C4-2B (cell line): ENCODE measurements around the gene ARNT2.

Experiments
- ZFX ChIP-seq: fragments of 450-650 bp; IDR thresholded peaks from 2 replicates; pipeline ENCODE4 v1.6.1; 2017
- TF ChIP-seq, protein P1 (sequence below): fragments of 450-650 bp; conservative IDR thresholded peaks from 2 replicates; pipeline ENCODE4 v1.5.1; 2017; ENCODE audit warnings: mild to moderate bottlenecking

DNA sequence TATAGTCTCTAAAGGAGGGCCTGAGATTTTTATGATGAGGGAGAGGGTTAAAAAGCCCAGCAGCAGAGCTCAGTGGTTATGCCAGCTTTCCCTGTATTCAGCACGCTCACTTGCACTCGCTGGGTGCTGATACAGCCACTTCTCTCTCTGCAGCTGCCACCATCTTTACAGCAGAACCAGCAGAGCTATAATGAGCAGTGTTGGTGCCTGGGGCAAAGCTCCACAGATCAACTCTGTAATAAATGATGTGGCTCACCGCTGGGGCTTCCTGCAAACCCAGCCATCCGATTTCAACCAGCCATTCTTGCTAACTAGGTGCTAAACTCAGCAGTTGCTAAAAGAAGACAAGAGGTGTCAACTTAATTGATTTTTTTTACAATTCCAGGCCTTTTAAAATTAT is 48.0 kb downstream of the ARNT2 start:
- TF ChIP-seq, protein P1, sequence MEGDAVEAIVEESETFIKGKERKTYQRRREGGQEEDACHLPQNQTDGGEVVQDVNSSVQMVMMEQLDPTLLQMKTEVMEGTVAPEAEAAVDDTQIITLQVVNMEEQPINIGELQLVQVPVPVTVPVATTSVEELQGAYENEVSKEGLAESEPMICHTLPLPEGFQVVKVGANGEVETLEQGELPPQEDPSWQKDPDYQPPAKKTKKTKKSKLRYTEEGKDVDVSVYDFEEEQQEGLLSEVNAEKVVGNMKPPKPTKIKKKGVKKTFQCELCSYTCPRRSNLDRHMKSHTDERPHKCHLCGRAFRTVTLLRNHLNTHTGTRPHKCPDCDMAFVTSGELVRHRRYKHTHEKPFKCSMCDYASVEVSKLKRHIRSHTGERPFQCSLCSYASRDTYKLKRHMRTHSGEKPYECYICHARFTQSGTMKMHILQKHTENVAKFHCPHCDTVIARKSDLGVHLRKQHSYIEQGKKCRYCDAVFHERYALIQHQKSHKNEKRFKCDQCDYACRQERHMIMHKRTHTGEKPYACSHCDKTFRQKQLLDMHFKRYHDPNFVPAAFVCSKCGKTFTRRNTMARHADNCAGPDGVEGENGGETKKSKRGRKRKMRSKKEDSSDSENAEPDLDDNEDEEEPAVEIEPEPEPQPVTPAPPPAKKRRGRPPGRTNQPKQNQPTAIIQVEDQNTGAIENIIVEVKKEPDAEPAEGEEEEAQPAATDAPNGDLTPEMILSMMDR: no peak
- no peak for TF ChIP-seq ZFX
